HG03558 (cell line): ENCODE results near the gene CERCAM.
"Not testable (repeated sequence)": the region's sequence is repeated elsewhere in the genome, so short reads cannot be mapped to it uniquely, and the experiment has no call there.

Experiments used
- ATAC-seq: cut with Tn5 transposase; IDR thresholded peaks from one replicate; pipeline ENCODE4 v1.9.1; 2021; ENCODE audit warnings: moderate number of reproducible peaks; ENCODE audit not compliant: unreplicated experiment; ENCODE audit errors: extremely low read depth

CERCAM gene

GRCh38 chr9:128415281-128415680, 5.4 kb upstream of the CERCAM start:
- no peak for ATAC-seq

DNA sequence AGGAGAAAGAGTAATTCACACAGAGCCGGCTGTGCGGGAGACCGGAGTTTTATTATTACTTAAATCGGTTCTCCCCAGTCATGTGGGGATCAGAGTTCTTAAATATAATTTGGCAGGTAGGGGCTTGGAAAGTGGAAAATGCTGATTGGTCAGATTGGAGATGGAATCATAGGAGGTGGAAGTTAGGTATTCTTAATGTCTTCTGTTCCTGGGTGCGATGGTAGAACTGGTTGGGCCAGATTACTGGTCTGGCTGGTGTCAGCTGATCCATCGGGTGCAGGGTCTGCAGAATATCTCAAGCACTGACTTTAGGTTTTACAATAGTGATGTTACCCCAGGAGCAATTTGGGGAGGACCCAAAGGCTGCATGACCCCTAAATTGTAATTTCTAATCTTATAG, 4.6 kb upstream of the CERCAM start:
- no peak for ATAC-seq

GRCh38 chr9:128416432-128417019, 4.1 kb upstream of the CERCAM start:
- no peak for ATAC-seq

DNA sequence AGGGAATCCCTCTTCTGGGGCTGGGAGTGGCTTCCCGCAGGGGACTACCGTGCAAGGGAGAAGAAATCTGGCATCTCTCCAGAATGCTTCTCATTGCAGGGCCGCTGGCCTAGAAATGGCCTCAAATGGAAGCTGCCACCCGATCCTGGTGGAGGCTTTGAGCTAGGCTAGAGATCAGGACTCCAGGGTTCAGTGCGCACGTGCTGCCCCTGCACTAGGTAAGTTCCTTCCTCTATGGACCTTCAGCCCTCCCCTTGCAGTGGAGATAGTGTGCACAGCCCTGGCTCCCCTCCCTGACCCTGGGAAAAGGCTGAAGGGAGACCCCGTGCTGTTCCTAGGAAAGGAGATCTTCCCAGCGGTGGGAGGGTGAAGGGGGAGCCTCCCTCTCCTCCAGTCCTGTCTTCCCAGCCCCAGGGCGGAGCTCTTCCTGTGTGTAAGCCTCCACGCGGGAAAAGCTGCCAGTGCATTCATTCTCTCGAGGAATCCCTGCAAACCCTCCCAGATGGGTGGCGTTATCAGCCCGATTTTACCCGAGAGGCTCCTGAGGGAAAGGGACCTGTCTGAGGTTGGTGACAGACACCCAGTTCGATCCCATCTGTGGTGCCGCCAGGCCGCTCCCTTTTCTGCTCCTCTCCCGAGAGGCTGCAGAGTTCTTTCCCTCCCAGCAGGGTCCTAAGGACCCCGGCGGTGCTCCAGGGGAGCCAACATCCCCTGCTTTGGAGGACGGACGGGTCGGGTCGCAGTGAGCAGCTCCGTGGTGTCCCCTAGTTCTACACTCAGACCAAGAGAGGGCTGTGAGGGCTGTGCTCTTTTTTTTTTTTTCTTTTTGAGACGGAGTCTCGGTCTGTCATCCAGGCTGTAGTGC, 1.4 kb upstream of the CERCAM start:
- no peak for ATAC-seq

GRCh38 chr9:128420060-128420650, 502 bp upstream of the CERCAM start:
- no peak for ATAC-seq

DNA sequence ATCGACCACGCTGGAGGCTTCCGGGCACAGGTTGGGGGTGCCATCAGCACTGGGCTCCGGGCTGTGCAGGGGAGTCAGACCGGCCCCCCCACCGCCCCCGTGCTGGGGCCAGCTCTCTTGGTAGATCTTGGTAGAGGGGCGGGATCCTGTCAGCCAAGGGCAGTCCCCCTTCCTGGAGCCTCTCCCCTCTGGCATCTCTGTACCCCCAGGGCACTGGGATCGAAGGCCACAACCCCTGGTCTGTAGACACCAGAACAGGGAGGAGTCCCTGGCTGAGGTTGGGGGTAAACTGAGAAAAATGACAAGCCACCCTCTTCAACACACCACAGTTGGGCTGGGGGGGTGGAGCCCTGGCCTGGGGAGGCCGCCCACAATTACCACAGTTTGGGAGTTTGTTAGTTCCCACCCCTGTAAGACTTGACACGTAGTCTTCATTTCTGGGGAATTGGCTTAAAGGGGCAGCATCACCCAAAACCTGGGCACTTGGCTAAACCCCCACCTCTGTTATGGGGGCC, 882 bp downstream of the CERCAM start:
- no peak for ATAC-seq

DNA sequence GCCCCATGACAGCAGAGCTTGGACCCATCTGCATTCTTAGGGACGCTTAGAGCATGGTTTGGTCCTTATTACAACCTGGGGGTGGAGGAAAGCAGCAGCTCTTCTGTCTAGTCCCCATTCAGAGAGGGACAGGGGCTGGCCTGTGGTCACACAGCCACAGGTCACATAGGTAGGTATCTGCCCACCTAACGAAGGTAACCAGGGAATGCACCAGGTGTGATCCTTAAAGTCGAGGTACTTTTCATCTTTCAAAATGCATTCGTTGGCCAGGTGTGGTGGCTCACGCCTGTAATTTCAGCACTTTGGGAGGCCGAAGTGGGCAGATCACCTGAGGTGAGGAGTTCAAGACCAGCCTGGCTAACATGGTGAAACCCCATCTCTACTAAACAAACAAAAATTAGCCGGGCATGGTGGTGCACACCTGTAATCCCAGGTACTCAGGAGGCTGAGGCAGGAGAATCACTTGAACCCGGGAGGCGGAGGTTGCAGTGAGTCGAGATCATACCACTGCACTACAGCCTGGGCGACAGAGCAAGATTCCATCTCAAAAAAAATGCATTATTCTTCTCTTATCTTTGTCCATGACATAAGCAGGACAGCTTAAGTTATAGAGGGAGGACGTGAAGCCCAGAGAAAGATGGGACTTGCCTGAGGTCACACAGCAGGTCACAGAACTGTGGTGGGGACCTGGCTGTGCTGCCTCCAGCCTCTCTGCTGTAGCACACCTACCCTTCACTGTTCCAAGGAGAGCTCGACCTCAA, 1.5 kb downstream of the CERCAM start:
- ATAC-seq, result not testable (repeated sequence)

- ATAC-seq, result no peak
Measured at GRCh38 chr9:128422783-128423150, 2.1 kb downstream of the CERCAM start.

DNA sequence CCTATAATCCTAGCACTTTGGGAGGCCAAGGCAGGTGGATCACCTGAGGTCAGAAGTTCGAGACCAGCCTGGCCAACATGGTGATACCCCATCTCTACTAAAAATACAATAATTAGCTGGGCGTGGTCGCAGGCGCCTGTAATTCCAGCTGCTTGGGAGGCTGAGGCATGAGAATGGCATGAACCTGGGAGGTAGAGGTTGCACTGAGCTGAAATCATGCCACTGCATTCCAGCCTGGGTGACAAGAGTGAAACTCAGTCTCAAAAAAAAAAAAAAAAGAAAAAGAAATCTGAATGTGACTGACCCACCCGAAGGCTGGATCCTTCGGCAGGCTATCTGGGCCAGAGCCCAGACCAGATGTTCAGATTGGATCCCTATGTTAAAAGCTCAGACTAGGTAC, 2.7 kb downstream of the CERCAM start:
- not testable (repeated sequence) for ATAC-seq

- no peak for ATAC-seq
Measured at GRCh38 chr9:128424268-128424780, 3.7 kb downstream of the CERCAM start.

GRCh38 chr9:128428644-128429512, 8.2 kb downstream of the CERCAM start:
- no peak for ATAC-seq

GRCh38 chr9:128429513-128430086, 8.9 kb downstream of the CERCAM start:
- ATAC-seq, result no peak

DNA sequence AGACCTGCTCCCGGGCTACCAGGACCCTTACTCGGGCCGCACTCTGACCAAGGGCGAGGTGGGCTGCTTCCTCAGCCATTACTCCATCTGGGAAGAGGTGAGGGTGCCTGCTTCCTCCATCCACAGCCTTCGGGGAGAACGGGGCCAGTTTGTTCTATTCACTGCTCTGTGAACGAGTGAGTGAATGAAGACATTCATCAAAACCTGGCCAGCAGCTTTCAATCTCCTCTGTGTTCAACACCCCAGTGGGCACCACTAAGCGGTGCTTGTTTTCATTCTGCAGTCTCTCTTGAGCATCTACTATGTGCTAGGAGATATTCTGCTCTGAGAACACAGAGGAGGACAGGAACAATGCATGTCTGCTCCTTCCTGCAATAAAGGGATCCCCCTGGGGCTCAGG, 10.6 kb downstream of the CERCAM start:
- ATAC-seq, result no peak

DNA sequence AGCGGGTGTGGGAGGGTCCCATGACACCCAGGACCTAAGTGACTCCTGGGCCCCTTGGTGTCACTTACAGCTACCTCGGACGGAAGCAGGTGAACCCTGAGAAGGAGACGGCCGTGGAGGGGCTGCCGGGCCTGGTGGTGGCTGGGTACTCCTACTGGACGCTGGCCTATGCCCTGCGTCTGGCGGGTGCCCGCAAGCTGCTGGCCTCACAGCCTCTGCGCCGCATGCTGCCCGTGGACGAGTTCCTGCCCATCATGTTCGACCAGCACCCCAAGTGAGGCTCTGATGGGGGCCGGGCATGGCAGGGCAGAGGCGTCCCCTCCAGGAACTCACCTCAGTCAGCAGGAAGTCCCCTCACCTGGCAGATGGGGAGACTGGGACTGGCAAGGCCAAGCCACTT, 13.7 kb downstream of the CERCAM start:
- ATAC-seq, result no peak

DNA sequence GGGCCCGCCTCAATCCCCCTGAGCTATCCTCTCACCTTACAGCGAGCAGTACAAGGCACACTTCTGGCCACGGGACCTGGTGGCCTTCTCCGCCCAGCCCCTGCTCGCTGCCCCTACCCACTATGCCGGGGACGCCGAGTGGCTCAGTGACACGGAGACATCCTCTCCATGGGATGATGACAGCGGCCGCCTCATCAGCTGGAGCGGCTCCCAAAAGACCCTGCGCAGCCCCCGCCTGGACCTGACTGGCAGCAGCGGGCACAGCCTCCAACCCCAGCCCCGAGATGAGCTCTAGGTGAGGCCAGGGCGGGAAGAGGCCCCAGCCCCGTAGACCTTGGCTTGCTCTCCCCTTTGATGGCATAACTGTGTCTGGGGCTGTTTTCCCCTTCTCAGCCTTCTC, 15.0 kb downstream of the CERCAM start:
- no peak for ATAC-seq

- no peak for ATAC-seq
Measured at GRCh38 chr9:128438343-128439109, 17.9 kb downstream of the CERCAM start.

GRCh38 chr9:128439273-128439672, 18.6 kb downstream of the CERCAM start:
- no peak for ATAC-seq

- no peak for ATAC-seq
Measured at GRCh38 chr9:128442150-128442549, 21.5 kb downstream of the CERCAM start.
